GM19238 (cell line): Measurements from ENCODE around the gene LRRC37B.
"Not testable (repeated sequence)": the region's sequence is repeated elsewhere in the genome, so short reads cannot be mapped to it uniquely, and the experiment has no call there.

ENCODE experiments used
- DNase-seq: peaks from one replicate; pipeline ENCODE4 v3.0.0; 2011; ENCODE audit warnings: low spot score; ENCODE audit not compliant: insufficient read length

LRRC37B gene

GRCh38 chr17:32086833-32087232, 79.7 kb downstream of the LRRC37B start:
- DNase-seq = not testable (repeated sequence)

- not testable (repeated sequence) for DNase-seq
Measured at GRCh38 chr17:32092062-32092461, 84.9 kb downstream of the LRRC37B start.

GRCh38 chr17:32099686-32100085, 92.5 kb downstream of the LRRC37B start:
- no peak for DNase-seq

GRCh38 chr17:32100323-32100722, 93.1 kb downstream of the LRRC37B start:
- not testable (repeated sequence) for DNase-seq

DNA sequence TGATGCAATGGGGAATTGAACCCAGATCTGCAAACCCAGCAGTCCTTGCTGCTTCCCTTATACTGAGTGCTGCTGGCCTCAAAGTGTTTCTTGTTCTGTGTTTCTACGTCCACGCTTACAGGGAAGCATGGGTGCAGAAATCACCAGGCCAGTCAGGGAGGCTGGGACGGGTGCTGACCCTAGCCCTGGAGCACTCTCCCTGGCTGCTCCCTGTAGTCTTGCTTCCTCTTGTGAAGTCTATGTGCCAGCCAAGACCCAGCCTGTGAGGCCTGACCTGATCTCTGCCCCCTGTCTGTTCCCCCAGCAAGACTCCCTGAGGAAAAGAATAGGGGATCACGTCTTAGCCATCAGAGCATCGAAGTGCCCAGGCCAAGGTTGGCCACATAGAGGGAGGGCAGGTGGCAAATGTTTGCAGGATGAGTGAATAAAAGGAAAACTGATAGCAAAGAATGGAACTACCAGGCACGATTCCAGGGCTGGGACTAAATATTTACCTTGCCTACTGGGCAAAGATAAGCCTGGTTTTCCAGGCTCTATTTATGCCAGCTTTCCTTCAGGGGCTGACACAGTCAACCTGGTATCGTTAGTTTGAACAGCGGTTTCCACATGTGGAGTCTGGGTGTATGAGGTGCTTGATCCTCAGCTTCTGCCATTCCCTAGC, 93.9 kb downstream of the LRRC37B start:
- DNase-seq = no peak

DNA sequence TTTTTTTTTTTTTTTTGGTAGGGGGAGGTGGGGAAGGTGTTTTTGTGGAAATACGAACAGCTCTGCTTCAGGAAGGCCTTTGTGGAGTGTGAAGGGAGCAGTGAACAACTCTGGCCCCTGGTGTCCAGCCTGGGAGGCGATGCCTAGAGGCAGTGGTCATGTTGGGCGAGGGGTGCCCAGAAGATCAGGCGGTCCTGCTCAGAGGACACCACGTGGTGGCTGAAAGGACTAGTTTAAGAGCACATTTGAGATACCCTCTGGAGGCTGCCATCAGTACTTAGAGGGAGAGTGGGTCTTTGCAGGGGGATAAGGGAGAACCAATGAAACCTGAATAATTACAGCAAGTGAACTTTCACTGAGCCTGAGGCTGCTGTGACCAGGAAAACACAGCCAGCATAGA, 95.0 kb downstream of the LRRC37B start:
- no peak for DNase-seq

DNA sequence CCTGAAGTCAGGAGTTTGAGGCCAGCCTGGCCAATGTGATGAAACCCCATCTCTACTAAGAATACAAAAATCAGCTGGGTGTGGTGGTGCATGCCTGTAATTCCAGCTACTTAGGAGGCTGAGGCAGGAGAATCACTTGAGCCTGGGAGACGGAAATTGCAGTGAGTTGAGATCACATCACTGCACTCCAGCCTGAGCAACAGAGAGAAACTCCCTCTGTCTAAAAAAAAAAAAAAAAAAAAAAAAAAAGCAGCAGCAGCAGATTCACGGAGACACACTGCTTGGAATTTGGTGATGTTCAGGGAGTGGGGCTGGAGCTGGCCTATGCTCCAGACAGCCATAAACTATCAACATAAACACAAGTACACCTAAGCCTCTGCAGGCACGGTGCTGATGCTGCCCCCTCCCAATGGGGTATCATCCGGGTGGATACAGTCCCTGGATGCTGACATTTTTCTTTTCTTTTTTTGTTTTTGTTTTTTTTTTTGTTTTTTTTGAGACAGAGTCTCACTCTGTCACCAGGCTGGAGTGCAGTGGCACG, 95.5 kb downstream of the LRRC37B start:
- no peak for DNase-seq
